ENCODE measurements around the gene IFIT5. TPM values are rescaled to one million over a fixed set of nuclear protein-coding genes. Genes with fewer than 3 reads are reported as not detected.
"Not testable (repeated sequence)": the region's sequence is repeated elsewhere in the genome, so short reads cannot be mapped to it uniquely, and the experiment has no call there.

The IFIT5 gene
- total RNA-seq, 1 donor from 2014 or later, result 42.9 TPM

- H3K4me3 ChIP-seq (ENCODE audit: insufficient read depth, low read depth, low read length), result no peak overlapping the region
- Mint-ChIP-seq H3K4me3 (ENCODE audit: unreplicated experiment) (no peak overlapping the region), H3K9me3 (ENCODE audit: unreplicated experiment) (no peaks in the 10 kb centered on the region), H3K4me1 (ENCODE audit: low read depth, unreplicated experiment) (peaks cover 8% of the 10 kb centered on the region), H3K27ac (ENCODE audit: unreplicated experiment) (no peak overlapping the region), H3K36me3 (ENCODE audit: low read depth, unreplicated experiment) (no peaks in the 10 kb centered on the region), H3K27me3 (ENCODE audit: low read depth, unreplicated experiment) (no peaks in the 10 kb centered on the region)
- no peak overlapping the region for H2AFZ ChIP-seq (ENCODE audit: low read depth, low read length)
- no peaks in the 10 kb centered on the region for H3K27me3 ChIP-seq (ENCODE audit: insufficient read depth, low read length)
- H3K4me1 ChIP-seq (ENCODE audit: insufficient read depth, low read length), result no peaks in the 10 kb centered on the region
- H3K4me2 ChIP-seq (ENCODE audit: low read length), result no peak overlapping the region
- DNase-seq (ENCODE audit: low read depth), result no peak
- no peaks in the 10 kb centered on the region for H3K9me3 ChIP-seq (ENCODE audit: insufficient read depth, low read depth, low read length)
- FAIRE-seq, result no peak
- no peaks in the 10 kb centered on the region for H3K79me2 ChIP-seq (ENCODE audit: insufficient read depth, low read length)
- H3K27ac ChIP-seq (ENCODE audit: low read depth, low read length), result no peak overlapping the region
- H3K36me3 ChIP-seq (ENCODE audit: insufficient read depth, low read length), result no peaks in the 10 kb centered on the region
- H3K9ac ChIP-seq (ENCODE audit: low read length), result no peak overlapping the region
- no peak for TF ChIP-seq CTCF (IDR thresholded peaks at IDR 0.05; ENCODE audit: insufficient read depth, low read depth, low read length)
- TF ChIP-seq EZH2 (IDR thresholded peaks at IDR 0.05; ENCODE audit: insufficient read depth, low read length), result no peak
- H4K20me1 ChIP-seq (ENCODE audit: insufficient read depth, low read length), result no peaks in the 10 kb centered on the region
These were observed 24.2 kb downstream of the IFIT5 start for GRCh38 chr10:89438525-89438924.

GRCh38 chr10:89440226-89441009, 26.1 kb downstream of the IFIT5 start:
- H3K27me3 Mint-ChIP-seq (ENCODE audit: low read depth, unreplicated experiment), result no peaks in the 10 kb centered on the region
- H3K4me2 ChIP-seq (ENCODE audit: low read length), result no peak overlapping the region
- no peak overlapping the region for H3K27ac ChIP-seq (ENCODE audit: low read depth, low read length)
- no peaks in the 10 kb centered on the region for H3K27me3 ChIP-seq (ENCODE audit: insufficient read depth, low read length)
- H3K27ac Mint-ChIP-seq (ENCODE audit: unreplicated experiment), result no peak overlapping the region
- H3K36me3 ChIP-seq (ENCODE audit: insufficient read depth, low read length), result no peaks in the 10 kb centered on the region
- FAIRE-seq, result no peak
- no peak overlapping the region for H2AFZ ChIP-seq (ENCODE audit: low read depth, low read length)
- H3K4me3 ChIP-seq (ENCODE audit: insufficient read depth, low read depth, low read length), result no peak overlapping the region
- H3K4me1 ChIP-seq (ENCODE audit: insufficient read depth, low read length), result no peaks in the 10 kb centered on the region
- peaks cover 8% of the 10 kb centered on the region for H3K4me1 Mint-ChIP-seq (ENCODE audit: low read depth, unreplicated experiment)
- peaks cover 3% of the 10 kb centered on the region for H3K9me3 ChIP-seq (ENCODE audit: insufficient read depth, low read depth, low read length)
- no peak overlapping the region for H3K9ac ChIP-seq (ENCODE audit: low read length)
- no peaks in the 10 kb centered on the region for H3K9me3 Mint-ChIP-seq (ENCODE audit: unreplicated experiment)
- no peak for DNase-seq (ENCODE audit: low read depth)
- no peak for TF ChIP-seq CTCF (IDR thresholded peaks at IDR 0.05; ENCODE audit: insufficient read depth, low read depth, low read length)
- TF ChIP-seq EZH2 (IDR thresholded peaks at IDR 0.05; ENCODE audit: insufficient read depth, low read length), result no peak
- no peaks in the 10 kb centered on the region for H3K36me3 Mint-ChIP-seq (ENCODE audit: low read depth, unreplicated experiment)
- H4K20me1 ChIP-seq (ENCODE audit: insufficient read depth, low read length), result no peaks in the 10 kb centered on the region
- H3K79me2 ChIP-seq (ENCODE audit: insufficient read depth, low read length), result no peaks in the 10 kb centered on the region
- H3K4me3 Mint-ChIP-seq (ENCODE audit: unreplicated experiment), result no peak overlapping the region

GRCh38 chr10:89442289-89442688, 27.9 kb downstream of the IFIT5 start:
- Histone ChIP-seq H3K27me3 (ENCODE audit: insufficient read depth, low read length) (no peaks in the 10 kb centered on the region), H4K20me1 (ENCODE audit: insufficient read depth, low read length) (no peaks in the 10 kb centered on the region), H3K4me3 (ENCODE audit: insufficient read depth, low read depth, low read length) (no peak overlapping the region), H3K4me1 (ENCODE audit: insufficient read depth, low read length) (no peaks in the 10 kb centered on the region), H3K9ac (ENCODE audit: low read length) (no peak overlapping the region), H3K27ac (ENCODE audit: low read depth, low read length) (no peak overlapping the region), H3K4me2 (ENCODE audit: low read length) (no peak overlapping the region), H3K36me3 (ENCODE audit: insufficient read depth, low read length) (no peaks in the 10 kb centered on the region), H3K9me3 (ENCODE audit: insufficient read depth, low read depth, low read length) (peaks cover 3% of the 10 kb centered on the region), H3K79me2 (ENCODE audit: insufficient read depth, low read length) (no peaks in the 10 kb centered on the region), H2AFZ (ENCODE audit: low read depth, low read length) (no peak overlapping the region)
- no peak for FAIRE-seq
- peaks cover 2% of the 10 kb centered on the region for H3K36me3 Mint-ChIP-seq (ENCODE audit: low read depth, unreplicated experiment)
- DNase-seq (ENCODE audit: low read depth), result no peak
- TF ChIP-seq EZH2 (IDR thresholded peaks at IDR 0.05; ENCODE audit: insufficient read depth, low read length) (no peak), CTCF (IDR thresholded peaks at IDR 0.05; ENCODE audit: insufficient read depth, low read depth, low read length) (no peak)
- H3K4me3 Mint-ChIP-seq (ENCODE audit: unreplicated experiment), result no peak overlapping the region
- H3K9me3 Mint-ChIP-seq (ENCODE audit: unreplicated experiment), result peaks cover 12% of the 10 kb centered on the region
- peaks cover 3% of the 10 kb centered on the region for H3K27me3 Mint-ChIP-seq (ENCODE audit: low read depth, unreplicated experiment)
- H3K27ac Mint-ChIP-seq (ENCODE audit: unreplicated experiment), result no peak overlapping the region
- peaks cover 8% of the 10 kb centered on the region for H3K4me1 Mint-ChIP-seq (ENCODE audit: low read depth, unreplicated experiment)

GRCh38 chr10:89444819-89445218, 30.5 kb downstream of the IFIT5 start:
- H2AFZ ChIP-seq (ENCODE audit: low read depth, low read length); H3K9ac ChIP-seq (ENCODE audit: low read length); H3K4me2 ChIP-seq (ENCODE audit: low read length); H3K27me3 ChIP-seq (ENCODE audit: insufficient read depth, low read length); H3K27ac ChIP-seq (ENCODE audit: low read depth, low read length); DNase-seq (ENCODE audit: low read depth); FAIRE-seq; H3K27ac Mint-ChIP-seq (ENCODE audit: unreplicated experiment); H3K4me3 ChIP-seq (ENCODE audit: insufficient read depth, low read depth, low read length); H4K20me1 ChIP-seq (ENCODE audit: insufficient read depth, low read length); H3K79me2 ChIP-seq (ENCODE audit: insufficient read depth, low read length); H3K9me3 ChIP-seq (ENCODE audit: insufficient read depth, low read depth, low read length); H3K4me1 Mint-ChIP-seq (ENCODE audit: low read depth, unreplicated experiment); H3K4me3 Mint-ChIP-seq (ENCODE audit: unreplicated experiment); H3K36me3 ChIP-seq (ENCODE audit: insufficient read depth, low read length); H3K36me3 Mint-ChIP-seq (ENCODE audit: low read depth, unreplicated experiment); H3K4me1 ChIP-seq (ENCODE audit: insufficient read depth, low read length); H3K27me3 Mint-ChIP-seq (ENCODE audit: low read depth, unreplicated experiment): not testable (repeated sequence)
- peaks cover 14% of the 10 kb centered on the region for H3K9me3 Mint-ChIP-seq (ENCODE audit: unreplicated experiment)

Measured in astrocyte (in vitro differentiated cells and primary cell).